Thoracic aorta (tissue), 2 donors: ENCODE results near the gene C20orf144. TPM values are rescaled to one million over a fixed set of nuclear protein-coding genes. Genes with fewer than 3 reads are reported as not detected.
A peak's percentile ranks its signal among the peaks of the same experiment; 100 is the strongest.
"Not testable (repeated sequence)": the region's sequence is repeated elsewhere in the genome, so short reads cannot be mapped to it uniquely, and the experiment has no call there.

Experiments
- ATAC-seq: fragments of 150-250 bp; one replicate; pipeline ENCODE4 v1.8.0; 2017; ENCODE audit warnings: low read depth; ENCODE audit not compliant: insufficient number of reproducible peaks, low FRiP score
- DNase-seq: peaks from one replicate; pipeline ENCODE4 v3.0.0-alpha.2; 2020; ENCODE audit warnings: low spot score
- H3K27ac ChIP-seq, 2 donors: fragments of 200-600 bp; sonication (generic); 1 replicate in 1 of 2; 2 replicates in 1 of 2; pipeline ENCODE4 v1.5.1; 2016; ENCODE audit warnings: mild to moderate bottlenecking in 2 of 2, moderate library complexity in 2 of 2
- H3K27me3 ChIP-seq: fragments of 200-600 bp; sonication (generic); replicated peaks from 2 replicates; pipeline ENCODE4 v1.6.0; 2016; ENCODE audit warnings: mild to moderate bottlenecking; ENCODE audit not compliant: insufficient read depth
- H3K36me3 ChIP-seq: fragments of 200-600 bp; sonication (generic); one replicate; pipeline ENCODE4 v1.5.1; 2016
- H3K4me1 ChIP-seq, 2 donors: fragments of 200-600 bp; sonication (generic); 1 replicate in 1 of 2; 2 replicates in 1 of 2; pipeline versions ENCODE4 v1.5.1 to v1.6.0; 2016; ENCODE audit warnings: low read depth in 2 of 2, mild to moderate bottlenecking in 1 of 2; ENCODE audit not compliant: control insufficient read depth in 1 of 2
- H3K4me3 ChIP-seq: fragments of 200-600 bp; sonication (generic); 2 replicates; pipeline ENCODE4 v1.5.1; 2016; ENCODE audit warnings: mild to moderate bottlenecking
- H3K9me3 ChIP-seq: fragments of 200-600 bp; sonication (generic); 2 replicates; pipeline ENCODE4 v1.5.1; 2016
- total RNA-seq, 2 donors: library from RNA; depleted of rRNA; stranded (reverse); fragments of >200 nt; gene quantifications; one replicate each; pipeline versions ENCODE4 v1.1.0 to v1.2.3, GENCODE V29; 2016
- TF ChIP-seq, protein P1 (sequence below): fragments of 200-600 bp; sonication (generic); IDR thresholded peaks from one replicate; pipeline ENCODE4 v1.5.1; 2019; ENCODE audit warnings: antibody characterized with exemption

C20orf144 gene
- total RNA-seq, 2 donors from 2014 or later, result not detected

DNA sequence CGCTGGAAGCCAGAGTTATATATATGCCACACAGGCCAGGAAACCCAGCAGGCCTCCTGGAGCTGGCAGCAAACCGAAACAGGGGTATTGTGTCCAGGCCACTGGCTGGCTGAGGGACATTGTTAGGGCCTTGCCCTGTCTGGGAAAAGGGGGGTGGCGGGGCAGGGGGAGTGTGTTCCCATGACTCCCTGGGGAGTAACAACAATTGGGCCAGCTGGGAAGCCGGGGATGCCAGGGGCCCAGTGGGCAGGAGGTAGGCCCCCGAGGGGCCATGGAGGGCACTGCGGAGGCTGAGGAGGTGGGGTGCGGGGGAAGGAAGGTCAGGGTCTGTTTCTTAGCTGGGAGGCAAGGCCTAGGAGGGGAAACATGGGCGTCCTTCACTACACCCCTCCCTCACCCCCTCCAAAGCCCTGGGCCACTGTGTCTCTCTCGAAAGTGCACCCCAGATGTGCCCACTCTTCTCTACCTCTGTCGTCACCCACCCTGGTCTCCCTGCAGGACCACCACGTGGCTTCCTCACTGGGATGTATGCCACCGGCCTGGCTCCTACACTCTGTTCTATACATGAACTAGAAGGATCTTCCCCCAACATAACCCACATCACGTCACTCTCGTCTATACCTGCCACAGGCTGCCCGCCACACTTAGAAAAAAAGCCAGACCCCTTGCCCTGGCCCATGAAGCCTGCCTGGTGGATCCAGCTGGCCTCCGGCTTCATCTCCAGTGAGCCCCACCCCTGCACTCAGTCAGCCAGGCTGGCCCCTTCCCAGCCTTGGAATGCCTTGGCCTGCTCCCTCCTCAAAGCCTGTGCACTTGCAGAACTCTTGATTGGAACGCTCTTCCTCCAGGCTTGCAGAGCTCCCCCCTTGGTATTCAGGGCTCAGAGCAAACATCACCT lies 31.9 kb downstream of the C20orf144 start:
- Histone ChIP-seq H3K36me3 (no peaks in the 10 kb centered on the region), H3K9me3 (no peaks in the 10 kb centered on the region), H3K27me3 (no peaks in the 10 kb centered on the region), H3K4me1 (peaks cover 20 to 46% of the 10 kb centered on the region in 2 donors), H3K27ac (peak overlapping the region; percentile 83 to 85), H3K4me3 (no peak overlapping the region)
- no peak for DNase-seq
- TF ChIP-seq, protein P1, sequence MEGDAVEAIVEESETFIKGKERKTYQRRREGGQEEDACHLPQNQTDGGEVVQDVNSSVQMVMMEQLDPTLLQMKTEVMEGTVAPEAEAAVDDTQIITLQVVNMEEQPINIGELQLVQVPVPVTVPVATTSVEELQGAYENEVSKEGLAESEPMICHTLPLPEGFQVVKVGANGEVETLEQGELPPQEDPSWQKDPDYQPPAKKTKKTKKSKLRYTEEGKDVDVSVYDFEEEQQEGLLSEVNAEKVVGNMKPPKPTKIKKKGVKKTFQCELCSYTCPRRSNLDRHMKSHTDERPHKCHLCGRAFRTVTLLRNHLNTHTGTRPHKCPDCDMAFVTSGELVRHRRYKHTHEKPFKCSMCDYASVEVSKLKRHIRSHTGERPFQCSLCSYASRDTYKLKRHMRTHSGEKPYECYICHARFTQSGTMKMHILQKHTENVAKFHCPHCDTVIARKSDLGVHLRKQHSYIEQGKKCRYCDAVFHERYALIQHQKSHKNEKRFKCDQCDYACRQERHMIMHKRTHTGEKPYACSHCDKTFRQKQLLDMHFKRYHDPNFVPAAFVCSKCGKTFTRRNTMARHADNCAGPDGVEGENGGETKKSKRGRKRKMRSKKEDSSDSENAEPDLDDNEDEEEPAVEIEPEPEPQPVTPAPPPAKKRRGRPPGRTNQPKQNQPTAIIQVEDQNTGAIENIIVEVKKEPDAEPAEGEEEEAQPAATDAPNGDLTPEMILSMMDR, result no peak
- peak; percentile 21 for ATAC-seq

DNA sequence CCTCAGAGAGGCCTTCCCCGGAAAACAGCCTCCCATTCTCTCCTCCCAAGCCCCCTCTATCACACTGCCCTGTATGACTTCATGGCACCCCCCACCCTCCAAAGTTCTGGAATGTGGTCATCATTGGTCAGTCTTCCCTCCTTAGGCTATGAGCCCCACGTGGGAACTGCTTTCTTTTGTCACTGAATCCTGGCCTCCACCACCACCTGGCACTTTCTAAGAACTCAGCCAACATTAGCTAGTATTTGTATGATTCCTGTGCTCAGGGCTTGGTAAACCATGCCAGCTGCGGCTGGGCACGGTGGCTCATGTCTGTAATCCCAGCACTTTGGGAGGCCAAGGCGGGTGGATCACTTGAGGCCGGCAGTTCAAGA lies 32.5 kb downstream of the C20orf144 start:
- Histone ChIP-seq H3K4me3 (no peak overlapping the region), H3K27ac (peak overlapping the region; percentile 83 to 85), H3K4me1 (peaks cover 20 to 46% of the 10 kb centered on the region in 2 donors), H3K9me3 (no peaks in the 10 kb centered on the region), H3K27me3 (no peaks in the 10 kb centered on the region), H3K36me3 (no peaks in the 10 kb centered on the region)
- TF ChIP-seq, protein P1, result no peak
- ATAC-seq (peak; percentile 29), DNase-seq (no peak)

DNA sequence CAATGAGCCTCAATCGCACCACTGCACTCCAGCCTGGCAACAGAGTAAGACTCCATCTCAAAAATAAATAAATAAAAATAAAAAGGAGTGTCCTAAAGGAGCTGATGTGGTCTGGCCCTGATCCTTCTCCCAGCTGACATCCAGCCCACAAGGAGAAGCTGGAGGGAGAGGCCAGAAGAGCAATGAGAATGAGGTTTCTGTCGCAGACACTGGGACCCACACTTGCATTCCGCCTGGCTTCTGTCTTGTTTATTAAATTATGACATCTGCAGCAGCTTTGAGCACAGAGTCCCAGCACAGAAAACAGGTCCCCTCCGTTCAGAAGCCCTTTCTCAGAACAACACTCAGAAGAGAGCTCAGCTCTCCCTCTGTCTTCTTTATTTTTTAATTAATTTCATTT lies 34.3 kb downstream of the C20orf144 start:
- Histone ChIP-seq H3K27ac (no peak overlapping the region), H3K9me3 (no peaks in the 10 kb centered on the region), H3K4me3 (no peak overlapping the region), H3K4me1 (peaks cover 20 to 46% of the 10 kb centered on the region in 2 donors), H3K27me3 (no peaks in the 10 kb centered on the region), H3K36me3 (no peaks in the 10 kb centered on the region)
- TF ChIP-seq, protein P1, result no peak
- DNase-seq (no peak), ATAC-seq (no peak)

- no peak for ATAC-seq
- peak overlapping the region in 1 of 2 donors; percentile 50 for H3K27ac ChIP-seq
- no peaks in the 10 kb centered on the region for H3K27me3 ChIP-seq
These were observed 35.0 kb downstream of the C20orf144 start for GRCh38 chr20:33697129-33697528.

DNA sequence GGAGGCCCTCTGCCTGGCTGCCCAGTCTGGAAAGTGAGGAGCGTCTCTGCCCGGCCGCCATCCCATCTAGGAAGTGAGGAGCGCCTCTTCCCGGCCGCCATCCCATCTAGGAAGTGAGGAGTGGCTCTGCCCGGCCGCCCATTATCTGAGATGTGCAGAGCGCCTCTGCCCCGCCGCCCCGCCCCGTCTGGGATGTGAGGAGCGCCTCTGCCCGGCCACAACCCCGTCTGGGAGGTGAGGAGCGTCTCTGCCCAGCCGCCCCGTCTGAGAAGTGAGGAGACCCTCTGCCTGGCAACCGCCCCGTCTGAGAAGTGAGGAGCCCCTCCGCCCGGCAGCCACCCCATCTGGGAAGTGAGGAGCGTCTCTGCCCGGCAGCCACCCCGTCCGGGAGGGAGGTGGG lies 36.8 kb downstream of the C20orf144 start:
- ATAC-seq, DNase-seq, H3K36me3 ChIP-seq, H3K27ac ChIP-seq, H3K4me3 ChIP-seq, H3K9me3 ChIP-seq, H3K27me3 ChIP-seq: not testable (repeated sequence)
- H3K4me1 ChIP-seq, result peaks cover 15 to 37% of the 10 kb centered on the region in 2 donors

More at GRCh38 chr20:33697129-33697528, 35.0 kb downstream of the C20orf144 start:
- peaks cover 20 to 46% of the 10 kb centered on the region in 2 donors for H3K4me1 ChIP-seq
- TF ChIP-seq, protein P1, result no peak
- H3K36me3 ChIP-seq, result no peaks in the 10 kb centered on the region
- H3K9me3 ChIP-seq, result no peaks in the 10 kb centered on the region
- no peak overlapping the region for H3K4me3 ChIP-seq
- DNase-seq, result no peak

DNA sequence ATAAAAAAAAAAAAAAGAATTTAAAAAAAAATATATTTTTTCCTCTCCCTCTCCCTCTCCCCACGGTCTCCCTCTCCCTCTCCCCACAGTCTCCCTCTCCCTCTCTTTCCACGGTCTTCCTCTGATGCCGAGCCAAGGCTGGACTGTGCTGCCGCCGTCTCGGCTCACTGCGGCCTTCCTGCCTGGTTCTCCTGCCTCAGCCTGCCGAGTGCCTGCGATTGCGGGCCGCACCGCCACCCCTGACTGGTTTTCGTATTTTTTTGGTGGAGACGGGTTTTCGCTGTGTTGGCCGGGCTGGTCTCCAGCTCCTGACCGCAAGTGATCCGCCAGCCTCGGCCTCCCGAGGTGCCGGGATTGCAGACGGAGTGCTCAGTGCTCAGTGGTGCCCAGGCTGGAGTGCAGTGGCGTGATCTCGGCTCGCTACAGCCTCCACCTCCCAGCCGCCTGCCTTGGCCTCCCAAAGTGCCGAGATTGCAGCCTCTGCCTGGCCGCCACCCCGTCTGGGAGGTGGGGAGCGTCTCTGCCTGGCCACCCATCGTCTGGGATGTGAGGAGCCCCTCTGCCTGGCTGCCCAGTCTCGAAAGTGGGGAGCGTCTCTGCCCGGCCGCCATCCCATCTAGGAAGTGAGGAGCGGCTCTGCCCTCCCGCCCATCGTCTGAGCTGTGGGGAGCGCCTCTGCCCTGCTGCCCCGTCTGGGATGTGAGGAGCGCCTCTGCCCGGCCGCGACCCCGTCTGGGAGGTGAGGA lies 38.7 kb downstream of the C20orf144 start:
- not testable (repeated sequence) for H3K4me3 ChIP-seq, H3K9me3 ChIP-seq, DNase-seq, H3K36me3 ChIP-seq, H3K27me3 ChIP-seq, ATAC-seq, H3K27ac ChIP-seq
- H3K4me1 ChIP-seq, result peaks cover 5 to 20% of the 10 kb centered on the region in 2 donors
